ENCODE results near the gene TMSB4X. TPM values are rescaled to one million over a fixed set of nuclear protein-coding genes. Genes with fewer than 3 reads are reported as not detected.

Gene TMSB4X
- total and polyA plus RNA-seq, 2 donors (not counting 3 experiments of a cell fraction or from before 2014, with no cell fraction given): 4,136 to 6,858 TPM

DNA sequence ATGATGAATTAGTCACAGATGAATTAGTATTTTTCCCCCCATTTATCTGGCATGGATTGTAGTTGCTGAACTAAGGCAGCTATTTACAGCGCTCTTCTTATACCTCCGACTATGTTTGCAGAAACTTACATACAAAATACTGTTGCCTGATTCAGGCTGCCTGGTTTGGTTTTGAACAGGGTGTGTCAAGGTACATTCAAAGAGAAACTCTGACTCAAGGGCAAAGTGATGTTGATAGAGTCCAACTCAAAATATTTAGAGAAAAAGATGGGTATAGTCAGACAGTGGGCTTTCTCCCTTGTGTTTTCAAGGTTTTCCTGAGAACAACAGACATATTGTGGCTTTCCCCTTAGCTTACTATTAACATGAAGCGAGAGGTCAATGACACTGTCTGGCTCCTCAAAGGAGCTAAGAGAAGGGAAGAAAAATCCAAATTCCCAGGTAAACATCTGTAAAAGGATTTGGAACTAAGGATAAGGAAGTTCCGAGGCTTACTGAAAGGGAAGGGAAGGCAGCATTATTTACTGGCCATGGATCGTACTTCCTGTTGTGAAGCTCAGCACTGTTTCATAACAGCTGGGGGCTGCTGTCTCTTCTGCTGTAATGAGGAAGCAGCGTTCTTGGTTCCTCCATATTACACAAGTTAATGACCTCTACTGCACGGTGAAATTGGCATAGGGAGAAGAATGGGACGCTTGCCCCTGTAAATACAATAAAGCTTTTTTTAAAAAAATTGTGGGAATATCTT is 38.6 kb downstream of the TMSB4X start:
- H3K4me2 ChIP-seq (ENCODE audit: insufficient read depth, low read length): no peak overlapping the region
- no peaks in the 10 kb centered on the region for H3K79me2 ChIP-seq (ENCODE audit: control insufficient read depth, insufficient read depth, low read length)
- H3K9me3 ChIP-seq (replicated peaks; ENCODE audit: control insufficient read depth, insufficient read depth, low read length): no peaks in the 10 kb centered on the region
- ChIA-PET POLR2A (no interaction called here), CTCF (no interaction called here)
- dilution Hi-C loops (cut with MboI; ENCODE audit: extremely low pct_ligation_motif_present, low sequenced_read_pairs) (no loop called here), intact Hi-C loops (cut with micrococcal nuclease) (no loop called here)
- no peak overlapping the region for H3K27ac ChIP-seq (ENCODE audit: insufficient read depth, low read depth, low read length)
- H3K4me1 ChIP-seq (ENCODE audit: control insufficient read depth, extremely low read depth, insufficient read depth, low read length): peaks cover 3% of the 10 kb centered on the region
- no TSS peak for BruUV-seq (replicated peaks)
- no peaks in the 10 kb centered on the region for H3K36me3 ChIP-seq (ENCODE audit: control insufficient read depth in 2 of 2, extremely low read depth in 1 of 2, insufficient read depth in 2 of 2, low read length in 2 of 2)
- no peak for FAIRE-seq
- no peak overlapping the region for H3K4me3 ChIP-seq (replicated peaks in 1 of 3; ENCODE audit: insufficient read depth in 1 of 3, low read depth in 1 of 3, low read length in 3 of 3)
- no peaks in the 10 kb centered on the region for H4K20me1 ChIP-seq (replicated peaks; ENCODE audit: control insufficient read depth, extremely low read depth, insufficient read depth, low read length)
- no peak for TF ChIP-seq POLR2A (IDR thresholded peaks at IDR 0.05; ENCODE audit: low read depth, low read length)
- TF ChIP-seq MYC (IDR thresholded peaks at IDR 0.05; ENCODE audit: low read depth, low read length): no peak
- TF ChIP-seq, protein P1, sequence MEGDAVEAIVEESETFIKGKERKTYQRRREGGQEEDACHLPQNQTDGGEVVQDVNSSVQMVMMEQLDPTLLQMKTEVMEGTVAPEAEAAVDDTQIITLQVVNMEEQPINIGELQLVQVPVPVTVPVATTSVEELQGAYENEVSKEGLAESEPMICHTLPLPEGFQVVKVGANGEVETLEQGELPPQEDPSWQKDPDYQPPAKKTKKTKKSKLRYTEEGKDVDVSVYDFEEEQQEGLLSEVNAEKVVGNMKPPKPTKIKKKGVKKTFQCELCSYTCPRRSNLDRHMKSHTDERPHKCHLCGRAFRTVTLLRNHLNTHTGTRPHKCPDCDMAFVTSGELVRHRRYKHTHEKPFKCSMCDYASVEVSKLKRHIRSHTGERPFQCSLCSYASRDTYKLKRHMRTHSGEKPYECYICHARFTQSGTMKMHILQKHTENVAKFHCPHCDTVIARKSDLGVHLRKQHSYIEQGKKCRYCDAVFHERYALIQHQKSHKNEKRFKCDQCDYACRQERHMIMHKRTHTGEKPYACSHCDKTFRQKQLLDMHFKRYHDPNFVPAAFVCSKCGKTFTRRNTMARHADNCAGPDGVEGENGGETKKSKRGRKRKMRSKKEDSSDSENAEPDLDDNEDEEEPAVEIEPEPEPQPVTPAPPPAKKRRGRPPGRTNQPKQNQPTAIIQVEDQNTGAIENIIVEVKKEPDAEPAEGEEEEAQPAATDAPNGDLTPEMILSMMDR (IDR thresholded peaks at IDR 0.05; ENCODE audit: extremely low read depth in 1 of 2, insufficient read depth in 1 of 2, low read depth in 1 of 2, low read length in 2 of 2): no peak
- no peak for TF ChIP-seq JUN (IDR thresholded peaks at IDR 0.05; ENCODE audit: borderline replicate concordance, insufficient read depth, insufficient read length, low read depth)
- no peak for TF ChIP-seq GATA2 (IDR thresholded peaks at IDR 0.05; ENCODE audit: insufficient read depth, insufficient read length, low read depth, low read length)
- TF ChIP-seq EZH2 (IDR thresholded peaks at IDR 0.05; ENCODE audit: borderline replicate concordance, low read depth, low read length, severe bottlenecking): no peak
- TF ChIP-seq FOS (IDR thresholded peaks at IDR 0.05; ENCODE audit: borderline replicate concordance, insufficient read depth, low read length): no peak
- no peak for TF ChIP-seq POLR2AphosphoS5 (IDR thresholded peaks at IDR 0.05; ENCODE audit: insufficient read depth, low read depth, low read length)
- TF ChIP-seq, protein P2, sequence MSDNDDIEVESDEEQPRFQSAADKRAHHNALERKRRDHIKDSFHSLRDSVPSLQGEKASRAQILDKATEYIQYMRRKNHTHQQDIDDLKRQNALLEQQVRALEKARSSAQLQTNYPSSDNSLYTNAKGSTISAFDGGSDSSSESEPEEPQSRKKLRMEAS (IDR thresholded peaks at IDR 0.05; ENCODE audit: insufficient read depth, insufficient read length): no peak
- H3K27me3 ChIP-seq (ENCODE audit: control insufficient read depth in 2 of 2, insufficient read depth in 2 of 2, low read length in 2 of 2): no peaks in the 10 kb centered on the region
- DNase-seq (ENCODE audit: low read depth, low spot score): no peak
- H3K9me1 ChIP-seq (replicated peaks; ENCODE audit: control insufficient read depth, extremely low read depth, insufficient read depth, low read length): no peaks in the 10 kb centered on the region
- no peak overlapping the region for H3K9ac ChIP-seq (replicated peaks; ENCODE audit: extremely low read depth, insufficient read depth, low read length)
- no peak overlapping the region for H2AFZ ChIP-seq (ENCODE audit: low read depth, low read length)

Measured in endothelial cell of umbilical vein (primary cell).